HepG2 (cell line): ENCODE data around the gene SEMA4B. TPM values are rescaled to one million over a fixed set of nuclear protein-coding genes. Genes with fewer than 3 reads are reported as not detected.

Experiments
- ARNT2 ChIP-seq: sonication (generic); formaldehyde crosslinking; IDR thresholded peaks from 2 replicates; pipeline ENCODE4 v1.8.0; 2022; ENCODE audit warnings: mild to moderate bottlenecking, low read depth, missing genetic modification reagents, moderate library complexity
- BATF2 ChIP-seq: sonication (generic); formaldehyde crosslinking; IDR thresholded peaks from 2 replicates; pipeline ENCODE4 v1.8.0; 2022; ENCODE audit warnings: mild to moderate bottlenecking, missing genetic modification reagents, moderate library complexity
- CCAR2 ChIP-seq: fragments of 200-400 bp; formaldehyde crosslinking; optimal IDR thresholded peaks from 2 replicates; pipeline ENCODE3; 2018; ENCODE audit warnings: low read depth, mild to moderate bottlenecking, low read length, moderate library complexity
- FOXO4 ChIP-seq: sonication (generic); formaldehyde crosslinking; conservative IDR thresholded peaks from 2 replicates; pipeline ENCODE4 v1.8.1; 2023; ENCODE audit warnings: missing genetic modification reagents
- GATA4 ChIP-seq: sonication (generic); IDR thresholded peaks from 2 replicates; pipeline ENCODE4 v1.6.1; 2016; ENCODE audit warnings: antibody characterized with exemption, low read depth, borderline replicate concordance
- JARID2 ChIP-seq: sonication (generic); formaldehyde crosslinking; IDR thresholded peaks from 2 replicates; pipeline ENCODE4 v1.8.1; 2023; ENCODE audit warnings: missing genetic modification reagents, inconsistent platforms; ENCODE audit not compliant: insufficient replicate concordance
- KAT8 ChIP-seq: IDR thresholded peaks from 2 replicates; pipeline ENCODE4 v1.6.1; 2016; ENCODE audit warnings: missing genetic modification reagents, missing compliant biosample characterization
- PAX8 ChIP-seq: sonication (generic); formaldehyde crosslinking; IDR thresholded peaks from 2 replicates; pipeline ENCODE4 v1.8.0; 2022; ENCODE audit warnings: mild to moderate bottlenecking, missing genetic modification reagents, borderline replicate concordance
- PLRG1 ChIP-seq: fragments of 450-650 bp; conservative IDR thresholded peaks from 2 replicates; pipeline ENCODE4 v1.6.1; 2016
- REXO4 ChIP-seq: sonication (generic); formaldehyde crosslinking; IDR thresholded peaks from 2 replicates; pipeline ENCODE4 v1.8.0; 2022; ENCODE audit warnings: missing genetic modification reagents, mild to moderate bottlenecking, borderline replicate concordance
- SMYD3 ChIP-seq: sonication (generic); formaldehyde crosslinking; IDR thresholded peaks from 2 replicates; pipeline ENCODE4 v1.8.1; 2023; ENCODE audit warnings: mild to moderate bottlenecking, missing genetic modification reagents
- THAP11 ChIP-seq: IDR thresholded peaks from 2 replicates; pipeline ENCODE4 v1.6.1; 2016; ENCODE audit warnings: missing biosample characterization, missing genetic modification reagents
- U2AF1 ChIP-seq: fragments of 200-400 bp; formaldehyde crosslinking; optimal IDR thresholded peaks from 2 replicates; pipeline ENCODE3; 2017; ENCODE audit warnings: mild to moderate bottlenecking, low read depth, low read length
- ZBTB20 ChIP-seq: sonication (generic); formaldehyde crosslinking; IDR thresholded peaks from 2 replicates; pipeline ENCODE4 v1.8.1; 2023; ENCODE audit warnings: missing genetic modification reagents, low read depth, mild to moderate bottlenecking, borderline replicate concordance
- ZC3H13 ChIP-seq: sonication (generic); formaldehyde crosslinking; IDR thresholded peaks from 2 replicates; pipeline ENCODE4 v1.8.1; 2023; ENCODE audit warnings: mild to moderate bottlenecking, missing genetic modification reagents, moderate library complexity
- ZNF3 ChIP-seq: IDR thresholded peaks from 2 replicates; pipeline ENCODE4 v1.7.0; 2017; ENCODE audit warnings: inconsistent platforms
- ZNF317 ChIP-seq: sonication (generic); formaldehyde crosslinking; IDR thresholded peaks from 2 replicates; pipeline ENCODE4 v1.5.0; 2020; ENCODE audit warnings: mild to moderate bottlenecking, missing genetic modification reagents
- ZNF333 ChIP-seq: sonication (generic); formaldehyde crosslinking; IDR thresholded peaks from 2 replicates; pipeline ENCODE4 v1.4.0; 2020; ENCODE audit warnings: mild to moderate bottlenecking, missing genetic modification reagents, borderline replicate concordance
- ZNF367 ChIP-seq: sonication (generic); formaldehyde crosslinking; IDR thresholded peaks from 2 replicates; pipeline ENCODE4 v1.4.0; 2020; ENCODE audit warnings: missing genetic modification reagents, borderline replicate concordance
- ZNF503 ChIP-seq: sonication (generic); formaldehyde crosslinking; IDR thresholded peaks from 2 replicates; pipeline ENCODE4 v1.4.0; 2020; ENCODE audit warnings: missing genetic modification reagents
- ZNF703 ChIP-seq: sonication (generic); formaldehyde crosslinking; IDR thresholded peaks from 2 replicates; pipeline ENCODE4 v1.5.1; 2020; ENCODE audit warnings: missing genetic modification reagents, mild to moderate bottlenecking, moderate library complexity, borderline replicate concordance
- ZNF776 ChIP-seq: sonication (generic); formaldehyde crosslinking; IDR thresholded peaks from 2 replicates; pipeline ENCODE4 v1.4.0; 2020; ENCODE audit warnings: mild to moderate bottlenecking, missing genetic modification reagents
- polyA plus RNA-seq, 8 experiments: library from polyadenylated mRNA; depleted of rRNA in 3 of 8; stranded (reverse) in 7 of 8; unstranded in 1 of 8; fragments of >200 nt; fragmentation: Illumina TruSeq in 4 of 8; extraction: Trizol in 4 of 8; gene quantifications; 2 replicates each; pipeline versions ENCODE4 v1.2.1 to v1.2.3, GENCODE V29; 2011 to 2016; ENCODE audit warnings: low read depth in 4 of 8, missing spikeins in 1 of 8, mixed read lengths in 1 of 8; ENCODE audit not compliant: insufficient read depth in 1 of 8
- total RNA-seq, 5 experiments: library from RNA; depleted of rRNA; stranded (reverse); fragments of >200 nt; fragmentation: Illumina TruSeq; extraction: Trizol; gene quantifications; 2 replicates each; pipeline ENCODE4 v1.2.3, GENCODE V29; 2016; ENCODE audit warnings: low read depth in 1 of 5
- TF ChIP-seq, protein P1 (sequence below): sonication (generic); formaldehyde crosslinking; IDR thresholded peaks from 2 replicates; pipeline ENCODE4 v1.5.0; 2020; ENCODE audit warnings: mild to moderate bottlenecking, missing genetic modification reagents, moderate library complexity

SEMA4B gene
- total and polyA plus RNA-seq, 2 of the 13 experiments (the other 11 are each of a cell fraction or from before 2014, with no cell fraction given): 2.1 to 17.0 TPM

GRCh38 chr15:90184786-90185704 is 16.1 kb upstream of the SEMA4B start (continued):
- TF ChIP-seq ZNF703 (CRISPR knock-in tag) (no peak), ZC3H13 (no peak), ZBTB20 (CRISPR knock-in tag) (no peak), REXO4 (CRISPR knock-in tag) (no peak), U2AF1 (no peak), PLRG1 (no peak), BATF2 (CRISPR knock-in tag) (no peak), ZNF3 (CRISPR knock-in tag) (no peak), ARNT2 (CRISPR knock-in tag) (peak; percentile 55; the same call in 1 of the 2 replicates), THAP11 (peak; percentile 48; the same call in 1 of the 2 replicates), FOXO4 (CRISPR knock-in tag) (no peak), ZNF367 (CRISPR knock-in tag) (no peak), ZNF776 (CRISPR knock-in tag) (no peak), PAX8 (CRISPR knock-in tag) (no peak), KAT8 (CRISPR knock-in tag) (peak; percentile 59), ZNF333 (CRISPR knock-in tag) (no peak), ZNF317 (CRISPR knock-in tag) (no peak), CCAR2 (no peak), SMYD3 (CRISPR knock-in tag) (0 out of 2 replicates have a peak, but pooled peaks have one; percentile 22), GATA4 (no peak; the same call in 1 of the 2 replicates), JARID2 (no peak), ZNF503 (peak; percentile 58; the same call in 1 of the 2 replicates)
- TF ChIP-seq, protein P1, sequence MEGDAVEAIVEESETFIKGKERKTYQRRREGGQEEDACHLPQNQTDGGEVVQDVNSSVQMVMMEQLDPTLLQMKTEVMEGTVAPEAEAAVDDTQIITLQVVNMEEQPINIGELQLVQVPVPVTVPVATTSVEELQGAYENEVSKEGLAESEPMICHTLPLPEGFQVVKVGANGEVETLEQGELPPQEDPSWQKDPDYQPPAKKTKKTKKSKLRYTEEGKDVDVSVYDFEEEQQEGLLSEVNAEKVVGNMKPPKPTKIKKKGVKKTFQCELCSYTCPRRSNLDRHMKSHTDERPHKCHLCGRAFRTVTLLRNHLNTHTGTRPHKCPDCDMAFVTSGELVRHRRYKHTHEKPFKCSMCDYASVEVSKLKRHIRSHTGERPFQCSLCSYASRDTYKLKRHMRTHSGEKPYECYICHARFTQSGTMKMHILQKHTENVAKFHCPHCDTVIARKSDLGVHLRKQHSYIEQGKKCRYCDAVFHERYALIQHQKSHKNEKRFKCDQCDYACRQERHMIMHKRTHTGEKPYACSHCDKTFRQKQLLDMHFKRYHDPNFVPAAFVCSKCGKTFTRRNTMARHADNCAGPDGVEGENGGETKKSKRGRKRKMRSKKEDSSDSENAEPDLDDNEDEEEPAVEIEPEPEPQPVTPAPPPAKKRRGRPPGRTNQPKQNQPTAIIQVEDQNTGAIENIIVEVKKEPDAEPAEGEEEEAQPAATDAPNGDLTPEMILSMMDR: no peak
